Caco-2 (cell line): ENCODE results near the gene DLL4. TPM values are rescaled to one million over a fixed set of nuclear protein-coding genes. Genes with fewer than 3 reads are reported as not detected.
A peak's percentile ranks its signal among the peaks of the same experiment; 100 is the strongest.

Source experiments
- BruUV-seq: library from RNA; stranded (reverse); fragments of 400-500 nt; replicated peaks from 2 replicates; lab custom pipeline; 2021; lab: Mats Ljungman, UMichigan
- CTCF ChIA-PET: fragments of 300-600 bp; sonication (Branson Sonifier 250); formaldehyde crosslinking; loops from one replicate; lab custom pipeline; 2022; ENCODE audit warnings: antibody characterized with exemption; lab: Charles Lee
- POLR2A ChIA-PET: fragments of 300-600 bp; sonication (Branson Sonifier 250); formaldehyde crosslinking; loops from one replicate; lab custom pipeline; 2022; ENCODE audit warnings: antibody characterized with exemption; lab: Charles Lee
- DNase-seq, 2 experiments: peaks; one replicate each; pipeline versions ENCODE4 v3.0.0 to v3.0.0-alpha.2; 2020 to 2022
- H3K27me3 ChIP-seq: replicated peaks from 2 replicates; pipeline ENCODE4 v1.6.0; 2011; ENCODE audit warnings: low read length; ENCODE audit not compliant: control insufficient read depth, insufficient read depth
- H3K36me3 ChIP-seq: 2 replicates; pipeline ENCODE4 v1.5.1; 2011; ENCODE audit warnings: low read length; ENCODE audit not compliant: control insufficient read depth, insufficient read depth
- H3K4me1 ChIP-seq: fragments of 250-450 bp; sonication (Bioruptor Pico); 2 replicates; pipeline ENCODE4 v1.5.1; 2020; ENCODE audit warnings: mild to moderate bottlenecking
- H3K4me3 ChIP-seq: 2 replicates; pipeline ENCODE4 v1.5.1; 2011; ENCODE audit warnings: low read depth, mild to moderate bottlenecking, control low read depth, low read length
- H3K9me3 ChIP-seq: fragments of 250-450 bp; sonication (Bioruptor Pico); 2 replicates; pipeline ENCODE4 v1.5.1; 2020; ENCODE audit warnings: mild to moderate bottlenecking, moderate library complexity
- H3K27ac Mint-ChIP-seq: one replicate; pipeline ENCODE4 v1.8.0; 2022; ENCODE audit warnings: mixed read lengths; ENCODE audit not compliant: unreplicated experiment
- H3K27me3 Mint-ChIP-seq: one replicate; pipeline ENCODE4 v1.8.0; 2022; ENCODE audit warnings: mixed read lengths; ENCODE audit not compliant: insufficient read depth, unreplicated experiment
- H3K36me3 Mint-ChIP-seq: one replicate; pipeline ENCODE4 v1.8.0; 2022; ENCODE audit warnings: mild to moderate bottlenecking, mixed read lengths; ENCODE audit not compliant: insufficient read depth, unreplicated experiment
- H3K4me1 Mint-ChIP-seq: one replicate; pipeline ENCODE4 v1.8.0; 2022; ENCODE audit warnings: low read depth, mixed read lengths; ENCODE audit not compliant: unreplicated experiment
- H3K4me3 Mint-ChIP-seq: one replicate; pipeline ENCODE4 v1.8.0; 2022; ENCODE audit warnings: mild to moderate bottlenecking, moderate library complexity, mixed read lengths; ENCODE audit not compliant: unreplicated experiment
- H3K9me3 Mint-ChIP-seq: one replicate; pipeline ENCODE4 v1.8.0; 2022; ENCODE audit warnings: mixed read lengths; ENCODE audit not compliant: unreplicated experiment
- CTCF ChIP-seq, 2 experiments: fragments of 200-600 bp in 1 of 2; IDR thresholded peaks; 1 replicate in 1 of 2; 2 replicates in 1 of 2; pipeline versions ENCODE4 v1.5.1 to v1.8.0; 2011 to 2022; ENCODE audit warnings: antibody characterized with exemption in 1 of 2, control low read depth in 1 of 2, inconsistent platforms in 1 of 2, low read depth in 1 of 2, low read length in 1 of 2, mild to moderate bottlenecking in 1 of 2, moderate library complexity in 1 of 2; ENCODE audit not compliant: insufficient read depth in 1 of 2, severe bottlenecking in 1 of 2, unreplicated experiment in 1 of 2
- intact Hi-C: fragments of 100-400 bp; cut with micrococcal nuclease; formaldehyde crosslinking; loops from one replicate; pipeline ENCODE4 v1.10.0; 2022; ENCODE audit not compliant: unreplicated experiment
- total RNA-seq: library from RNA; stranded (reverse); gene quantifications from 2 replicates; pipeline ENCODE4 v1.2.3, GENCODE V29; 2022

Gene DLL4
- total RNA-seq, 1 experiment from 2014 or later = 3.4 TPM

- Histone ChIP-seq H3K9me3 (no peaks in the 10 kb centered on the region), H3K4me1 (no peaks in the 10 kb centered on the region), H3K27me3 (no peaks in the 10 kb centered on the region), H3K4me3 (no peak overlapping the region), H3K36me3 (no peaks in the 10 kb centered on the region)
- intact Hi-C loops = no loop called here
- H3K27ac Mint-ChIP-seq = peak overlapping the region; percentile 48
- H3K4me3 Mint-ChIP-seq = no peak overlapping the region
- peaks cover 73% of the 10 kb centered on the region for H3K36me3 Mint-ChIP-seq
- no peak for TF ChIP-seq CTCF (IDR thresholded peaks at IDR 0.05; ENCODE audit: insufficient read depth in 1 of 2, low read depth in 1 of 2, low read length in 1 of 2, severe bottlenecking in 1 of 2, unreplicated experiment in 1 of 2)
- H3K27me3 Mint-ChIP-seq = no peaks in the 10 kb centered on the region
- no peaks in the 10 kb centered on the region for H3K9me3 Mint-ChIP-seq
- H3K4me1 Mint-ChIP-seq = peaks cover 17% of the 10 kb centered on the region
- no peak for DNase-seq
- CTCF ChIA-PET = interaction anchor here (1.1 kb wide), 1 partner anchor 51 kb away, joined by 3 read pairs; no protein-coding TSS in a partner anchor
- BruUV-seq = no TSS peak
- POLR2A ChIA-PET = no interaction called here
These were observed 28.5 kb downstream of the DLL4 start for GRCh38 chr15:40957581-40958051.

- Histone ChIP-seq H3K27me3 (no peaks in the 10 kb centered on the region), H3K4me1 (no peaks in the 10 kb centered on the region), H3K4me3 (no peak overlapping the region), H3K9me3 (no peaks in the 10 kb centered on the region), H3K36me3 (no peaks in the 10 kb centered on the region)
- POLR2A ChIA-PET = no interaction called here
- no peak for DNase-seq
- Mint-ChIP-seq H3K27me3 (no peaks in the 10 kb centered on the region), H3K4me3 (peak overlapping the region; percentile 18), H3K4me1 (peaks cover 17% of the 10 kb centered on the region), H3K9me3 (no peaks in the 10 kb centered on the region), H3K36me3 (peaks cover 67% of the 10 kb centered on the region), H3K27ac (peak overlapping the region; percentile 48)
- intact Hi-C loops = no loop called here
- no peak for TF ChIP-seq CTCF (IDR thresholded peaks at IDR 0.05; ENCODE audit: insufficient read depth in 1 of 2, low read depth in 1 of 2, low read length in 1 of 2, severe bottlenecking in 1 of 2, unreplicated experiment in 1 of 2)
- BruUV-seq = no TSS peak
- CTCF ChIA-PET = no interaction called here
These were observed 29.0 kb downstream of the DLL4 start for GRCh38 chr15:40958146-40958545.

- peak overlapping the region; percentile 18 for H3K4me3 Mint-ChIP-seq
- Histone ChIP-seq H3K4me3 (no peak overlapping the region), H3K9me3 (no peaks in the 10 kb centered on the region), H3K4me1 (no peaks in the 10 kb centered on the region), H3K27me3 (no peaks in the 10 kb centered on the region), H3K36me3 (no peaks in the 10 kb centered on the region)
- no peaks in the 10 kb centered on the region for H3K9me3 Mint-ChIP-seq
- no TSS peak for BruUV-seq
- H3K27me3 Mint-ChIP-seq = no peaks in the 10 kb centered on the region
- intact Hi-C loops = no loop called here
- peaks cover 62% of the 10 kb centered on the region for H3K36me3 Mint-ChIP-seq
- POLR2A ChIA-PET = no interaction called here
- H3K27ac Mint-ChIP-seq = peak overlapping the region; percentile 48
- CTCF ChIA-PET = no interaction called here
- no peak for DNase-seq
- H3K4me1 Mint-ChIP-seq = peaks cover 17% of the 10 kb centered on the region
- TF ChIP-seq CTCF (IDR thresholded peaks at IDR 0.05; ENCODE audit: insufficient read depth in 1 of 2, low read depth in 1 of 2, low read length in 1 of 2, severe bottlenecking in 1 of 2, unreplicated experiment in 1 of 2) = no peak
These were observed 29.6 kb downstream of the DLL4 start for GRCh38 chr15:40958723-40959122.
